Endodermal cell (in vitro differentiated cells): ENCODE results near the gene CHCHD3. TPM values are rescaled to one million over a fixed set of nuclear protein-coding genes. Genes with fewer than 3 reads are reported as not detected.

Experiments used
- DNase-seq: peaks from one replicate; pipeline ENCODE4 v3.0.0-alpha.2; 2017
- H3K27ac ChIP-seq: 2 replicates; pipeline ENCODE4 v1.5.1; 2013; ENCODE audit warnings: mild to moderate bottlenecking, low read depth, low read length, moderate library complexity
- H3K27me3 ChIP-seq: 2 replicates; pipeline ENCODE4 v1.6.1; 2013; ENCODE audit warnings: mild to moderate bottlenecking, low read length, moderate library complexity; ENCODE audit not compliant: insufficient read depth, control insufficient read depth, poor library complexity, severe bottlenecking
- H3K36me3 ChIP-seq: 2 replicates; pipeline ENCODE4 v1.7.0; 2013; ENCODE audit warnings: mild to moderate bottlenecking, low read length, moderate library complexity; ENCODE audit not compliant: control insufficient read depth, insufficient read depth
- H3K4me1 ChIP-seq: one replicate; pipeline ENCODE4 v1.7.0; 2013; ENCODE audit warnings: low read length; ENCODE audit not compliant: control insufficient read depth, insufficient read depth
- H3K4me3 ChIP-seq: 2 replicates; pipeline ENCODE4 v1.5.1; 2013; ENCODE audit warnings: mild to moderate bottlenecking, low read length, moderate library complexity
- H3K9ac ChIP-seq: 2 replicates; pipeline ENCODE4 v1.6.1; 2013; ENCODE audit warnings: mild to moderate bottlenecking, low read length, moderate library complexity; ENCODE audit not compliant: poor library complexity, severe bottlenecking; ENCODE audit errors: extremely low read depth
- H3K9me3 ChIP-seq: 2 replicates; pipeline ENCODE4 v1.6.1; 2013; ENCODE audit warnings: mild to moderate bottlenecking, low read length, moderate library complexity; ENCODE audit not compliant: control insufficient read depth
- H3K27ac Mint-ChIP-seq: 2 replicates; pipeline ENCODE4 v1.8.0; 2020; ENCODE audit warnings: mixed read lengths
- H3K27me3 Mint-ChIP-seq: 2 replicates; pipeline ENCODE4 v1.8.0; 2021; ENCODE audit warnings: mild to moderate bottlenecking, mixed read lengths; ENCODE audit not compliant: insufficient read depth
- H3K36me3 Mint-ChIP-seq: 2 replicates; pipeline ENCODE4 v1.8.0; 2020; ENCODE audit warnings: low read depth, mixed read lengths
- H3K4me1 Mint-ChIP-seq: 2 replicates; pipeline ENCODE4 v1.8.0; 2020; ENCODE audit warnings: mixed read lengths
- H3K4me3 Mint-ChIP-seq: 2 replicates; pipeline ENCODE4 v1.8.0; 2020; ENCODE audit warnings: mild to moderate bottlenecking, moderate library complexity, mixed read lengths
- H3K9me3 Mint-ChIP-seq: 2 replicates; pipeline ENCODE4 v1.8.0; 2020; ENCODE audit warnings: mild to moderate bottlenecking, mixed read lengths
- CTCF ChIP-seq: fragments of 200-600 bp; sonication (generic); conservative IDR thresholded peaks from 2 replicates; pipeline ENCODE4 v1.5.0; 2021; ENCODE audit warnings: antibody characterized with exemption, mild to moderate bottlenecking
- WGBS, 2 experiments: methylation state at CpG; one replicate each; pipeline versions ENCODE4 v1.1.5 to v1.1.7; 2013; ENCODE audit warnings: missing lambda C conversion rate in 2 of 2, mixed read lengths in 1 of 2; ENCODE audit not compliant: insufficient coverage in 1 of 2, insufficient read length in 1 of 2; 5-methylcytosine and 5-hydroxymethylcytosine counted together
- total RNA-seq, 2 donors: library from RNA; stranded (reverse); fragmentation: NEBNext Ultra II Directional in 1 of 2; extraction: Animal tissue kit (Norgen Biotek cat#: 25700) in 1 of 2; gene quantifications; 2 replicates in 1 of 2; 3 replicates in 1 of 2; pipeline ENCODE4 v1.2.1, GENCODE V29; 2021

The CHCHD3 gene
- total RNA-seq, 2 donors from 2014 or later, result 70.4 to 75.2 TPM

GRCh38 chr7:132800522-132800921, 281.4 kb downstream of the CHCHD3 start:
- no peaks in the 10 kb centered on the region for H3K9me3 ChIP-seq
- no peak overlapping the region for H3K9ac ChIP-seq
- no peak overlapping the region for H3K4me3 ChIP-seq
- Mint-ChIP-seq H3K4me1 (no peaks in the 10 kb centered on the region), H3K36me3 (peaks cover 6% of the 10 kb centered on the region), H3K9me3 (no peaks in the 10 kb centered on the region), H3K4me3 (no peak overlapping the region), H3K27ac (no peak overlapping the region), H3K27me3 (no peaks in the 10 kb centered on the region)
- no peak overlapping the region for H3K27ac ChIP-seq
- no peaks in the 10 kb centered on the region for H3K36me3 ChIP-seq
- no peaks in the 10 kb centered on the region for H3K4me1 ChIP-seq
- no peaks in the 10 kb centered on the region for H3K27me3 ChIP-seq
- TF ChIP-seq CTCF, result no peak
- DNase-seq, result no peak
- 90% methylated on average over 1 of the region's 1 CpG; no CpG with 5 or more reads in 1 of the 2 experiments for WGBS, 2 experiments

GRCh38 chr7:132799081-132799413, 282.8 kb downstream of the CHCHD3 start:
- H3K4me3 Mint-ChIP-seq, result no peak overlapping the region
- no peaks in the 10 kb centered on the region for H3K4me1 ChIP-seq
- H3K27me3 ChIP-seq, result no peaks in the 10 kb centered on the region
- no peak for DNase-seq
- no peak for TF ChIP-seq CTCF
- no peak overlapping the region for H3K9ac ChIP-seq
- H3K36me3 ChIP-seq, result no peaks in the 10 kb centered on the region
- no peaks in the 10 kb centered on the region for H3K9me3 Mint-ChIP-seq
- H3K27ac ChIP-seq, result no peak overlapping the region
- peaks cover 9% of the 10 kb centered on the region for H3K36me3 Mint-ChIP-seq
- H3K4me1 Mint-ChIP-seq, result no peaks in the 10 kb centered on the region
- H3K27ac Mint-ChIP-seq, result no peak overlapping the region
- no peak overlapping the region for H3K4me3 ChIP-seq
- no peaks in the 10 kb centered on the region for H3K9me3 ChIP-seq
- no peaks in the 10 kb centered on the region for H3K27me3 Mint-ChIP-seq

GRCh38 chr7:132797152-132797551, 284.7 kb downstream of the CHCHD3 start:
- no peaks in the 10 kb centered on the region for H3K9me3 ChIP-seq
- TF ChIP-seq CTCF, result no peak
- H3K36me3 ChIP-seq, result no peaks in the 10 kb centered on the region
- peaks cover 5% of the 10 kb centered on the region for H3K4me1 Mint-ChIP-seq
- H3K4me3 Mint-ChIP-seq, result no peak overlapping the region
- H3K4me1 ChIP-seq, result no peaks in the 10 kb centered on the region
- DNase-seq, result no peak
- H3K9me3 Mint-ChIP-seq, result no peaks in the 10 kb centered on the region
- no peaks in the 10 kb centered on the region for H3K27me3 ChIP-seq
- H3K9ac ChIP-seq, result no peak overlapping the region
- 96 to 100% methylated on average over 2 to 3 of the region's 3 CpGs for WGBS, 2 experiments
- H3K27ac ChIP-seq, result no peak overlapping the region
- peaks cover 9% of the 10 kb centered on the region for H3K36me3 Mint-ChIP-seq
- H3K27me3 Mint-ChIP-seq, result no peaks in the 10 kb centered on the region
- no peak overlapping the region for H3K4me3 ChIP-seq
- H3K27ac Mint-ChIP-seq, result no peak overlapping the region
